Kidney (tissue), 22 donors: ENCODE results near the gene ILK. TPM values are rescaled to one million over a fixed set of nuclear protein-coding genes. Genes with fewer than 3 reads are reported as not detected.

ENCODE experiments used
- DNase-seq, 5 donors: peaks; one replicate each; pipeline ENCODE4 v3.0.0-alpha.2; 2013 to 2020
- FAIRE-seq: peaks from 2 replicates; lab custom pipeline; 2012; peaks lifted over from hg19 to GRCh38; lab: Jason Lieb, UNC
- H3K27ac ChIP-seq, 2 donors: one replicate each; pipeline ENCODE4 v1.7.0; 2013; ENCODE audit warnings: low read depth in 2 of 2, low read length in 2 of 2, inconsistent platforms in 1 of 2
- H3K27me3 ChIP-seq: one replicate; pipeline ENCODE4 v1.7.1; 2013; ENCODE audit warnings: low read length, inconsistent platforms; ENCODE audit not compliant: control insufficient read depth, insufficient read depth
- H3K36me3 ChIP-seq, 3 donors: one replicate each; pipeline versions ENCODE4 v1.7.0 to v1.7.1; 2013; ENCODE audit warnings: low read length in 3 of 3, control low read depth in 1 of 3, inconsistent platforms in 1 of 3; ENCODE audit not compliant: insufficient read depth in 3 of 3, control insufficient read depth in 2 of 3
- H3K4me1 ChIP-seq, 3 donors: one replicate each; pipeline versions ENCODE4 v1.7.0 to v1.7.1; 2013; ENCODE audit warnings: low read length in 3 of 3, inconsistent platforms in 1 of 3, low read depth in 1 of 3; ENCODE audit not compliant: control insufficient read depth in 2 of 3, insufficient read depth in 2 of 3
- H3K4me3 ChIP-seq, 3 donors: one replicate each; pipeline versions ENCODE4 v1.7.0 to v1.8.1; 2013; ENCODE audit warnings: low read length in 3 of 3, control low read depth in 1 of 3, inconsistent platforms in 1 of 3
- H3K9ac ChIP-seq, 3 donors: one replicate each; pipeline versions ENCODE4 v1.7.0 to v1.7.1; 2013; ENCODE audit warnings: low read length in 3 of 3, control low read depth in 1 of 3, inconsistent platforms in 1 of 3
- H3K9me3 ChIP-seq, 3 donors: one replicate each; pipeline versions ENCODE4 v1.7.0 to v1.7.1; 2013; ENCODE audit warnings: low read length in 3 of 3, control low read depth in 1 of 3, inconsistent platforms in 1 of 3; ENCODE audit not compliant: control insufficient read depth in 2 of 3, insufficient read depth in 1 of 3
- CTCF ChIP-seq: IDR thresholded peaks from 3 replicates; pipeline ENCODE4 v1.5.1; 2012; ENCODE audit warnings: mild to moderate bottlenecking, moderate library complexity, borderline replicate concordance; ENCODE audit not compliant: insufficient read depth; ENCODE audit errors: extremely low read depth
- intact Hi-C: fragments of 100-400 bp; cut with DNase I; formaldehyde crosslinking; loops from one replicate; pipeline ENCODE4 v1.11.1; 2022
- long read RNA-seq, 10 donors: library from polyadenylated mRNA in 1 of 10; unstranded in 1 of 10; transcript quantifications; one replicate each; pipeline ENCODE4 v2.0.0 and lab custom pipeline, GENCODE V29; 2021 to 2026
- polyA plus RNA-seq: library from polyadenylated mRNA; stranded (reverse); fragments of 350-450 nt; fragmentation: Illumina TruSeq; extraction: RNeasy Lipid Tissue Mini Kit (QIAGEN cat#74804); gene quantifications from one replicate; pipeline ENCODE4 v1.2.3, GENCODE V29; 2014; ENCODE audit warnings: low read depth, low replicate concordance; ENCODE audit not compliant: insufficient read depth
- total RNA-seq: library from RNA; stranded (reverse); fragmentation: NEBNext Ultra II Directional; extraction: Animal tissue kit (Norgen Biotek cat#: 25700); gene quantifications from one replicate; pipeline ENCODE4 v1.2.1, GENCODE V29; 2021
- donor health status: control.
- donor health status: control.
- donor health status: control.
- donor health status: control.
- donor health status: control.
- donor health status: DM: yes; HTN: yes; CAD: no.
- donor health status: Normal renal cell carcinoma (clear cell type).

The ILK gene
- 170 TPM for total RNA-seq
- 149 TPM for polyA plus RNA-seq
- long read RNA-seq, donor 1, transcript ILK-201 (13 exons, 1,802 nt): minor isoform, 11 of 33 reads
- long read RNA-seq, donor 1, transcript ILK-203 (13 exons, 1,692 nt): major isoform, 19 of 33 reads
- long read RNA-seq, donor 1, partial matches to known transcripts: 0 of 33 reads
- long read RNA-seq, donor 1, other reads (novel, unspliced or antisense): 0 of 33 reads
- long read RNA-seq, donor 2, transcript ILK-201 (13 exons, 1,802 nt): minor isoform, 7 of 41 reads
- long read RNA-seq, donor 2, transcript ILK-203 (13 exons, 1,692 nt): major isoform, 18 of 41 reads
- long read RNA-seq, donor 2, transcript ILK-202 (12 exons, 2,074 nt): minor isoform, 5 of 41 reads
- long read RNA-seq, donor 2, partial matches to known transcripts: 9 of 41 reads
- long read RNA-seq, donor 2, other reads (novel, unspliced or antisense): 0 of 41 reads
- long read RNA-seq, donor 3, transcript ILK-201 (13 exons, 1,802 nt): minor isoform, 6 of 56 reads
- long read RNA-seq, donor 3, transcript ILK-203 (13 exons, 1,692 nt): major isoform, 24 of 56 reads
- long read RNA-seq, donor 3, partial matches to known transcripts: 20 of 56 reads
- long read RNA-seq, donor 3, other reads (novel, unspliced or antisense): 0 of 56 reads
- long read RNA-seq, donor 4, transcript ILK-201 (13 exons, 1,802 nt): minor isoform, 6 of 274 reads
- long read RNA-seq, donor 4, transcript ILK-203 (13 exons, 1,692 nt): major isoform, 30 of 274 reads
- long read RNA-seq, donor 4, transcript ILK-202 (12 exons, 2,074 nt): minor isoform, 6 of 274 reads
- long read RNA-seq, donor 4, partial matches to known transcripts: 55 of 274 reads
- long read RNA-seq, donor 4, other reads (novel, unspliced or antisense): 176 of 274 reads
- long read RNA-seq, donor 5, partial matches to known transcripts: 0 of 4 reads
- long read RNA-seq, donor 5, other reads (novel, unspliced or antisense): 0 of 4 reads
- long read RNA-seq, donor 6, transcript ILK-202 (12 exons, 2,074 nt): minor isoform, 5 of 24 reads
- long read RNA-seq, donor 6, transcript ILK-203 (13 exons, 1,692 nt): major isoform, 14 of 24 reads
- long read RNA-seq, donor 6, partial matches to known transcripts: 0 of 24 reads
- long read RNA-seq, donor 6, other reads (novel, unspliced or antisense): 0 of 24 reads
- long read RNA-seq, donor 7, transcript ILK-201 (13 exons, 1,802 nt): minor isoform, 57 of 233 reads
- long read RNA-seq, donor 7, transcript ILK-202 (12 exons, 2,074 nt): minor isoform, 5 of 233 reads
- long read RNA-seq, donor 7, transcript ILK-203 (13 exons, 1,692 nt): major isoform, 136 of 233 reads
- long read RNA-seq, donor 7, partial matches to known transcripts: 8 of 233 reads
- long read RNA-seq, donor 7, other reads (novel, unspliced or antisense): 22 of 233 reads
- long read RNA-seq, donor 8, transcript ILK-203 (13 exons, 1,692 nt): major isoform, 10 of 36 reads
- long read RNA-seq, donor 8, transcript ILK-201 (13 exons, 1,802 nt): minor isoform, 5 of 36 reads
- long read RNA-seq, donor 8, partial matches to known transcripts: 17 of 36 reads
- long read RNA-seq, donor 8, other reads (novel, unspliced or antisense): 0 of 36 reads
- long read RNA-seq, donor 9, transcript ILK-203 (13 exons, 1,692 nt): major isoform, 21 of 25 reads
- long read RNA-seq, donor 9, partial matches to known transcripts: 0 of 25 reads
- long read RNA-seq, donor 9, other reads (novel, unspliced or antisense): 0 of 25 reads
- long read RNA-seq, donor 10, transcript ILK-203 (13 exons, 1,692 nt): major isoform, 23 of 36 reads
- long read RNA-seq, donor 10, transcript ILK-202 (12 exons, 2,074 nt): minor isoform, 6 of 36 reads
- long read RNA-seq, donor 10, partial matches to known transcripts: 5 of 36 reads
- long read RNA-seq, donor 10, other reads (novel, unspliced or antisense): 0 of 36 reads

- Histone ChIP-seq H3K9me3 (no peaks in the 10 kb centered on the region), H3K4me1 (peaks cover 5 to 45% (median 29%) of the 10 kb centered on the region in 3 donors), H3K27me3 (no peaks in the 10 kb centered on the region), H3K9ac (peak within 1 kb of the TSS; percentile 89 to 98 (median 96)), H3K4me3 (peak within 1 kb of the TSS; percentile 91 to 95 (median 93)), H3K36me3 (peaks cover 8 to 30% (median 24%) of the 10 kb centered on the region in 3 donors), H3K27ac (peak within 1 kb of the TSS; percentile 92 to 97)
- no peak for FAIRE-seq
- peak; percentile 92 to 97 (median 96) for DNase-seq
- intact Hi-C loops: no loop called here
- TF ChIP-seq CTCF: no peak
Observed at GRCh38 chr11:6603287-6604080, at the start of gene ILK, which contains the start of gene RRP8. Gene ILK, plus strand, starts transcription at chr11:6603774. Its CDS starts 498 bp downstream, at chr11:6604272. Gene RRP8, minus strand, starts transcription at chr11:6603616. Its CDS starts 114 bp downstream, at chr11:6603502.

GRCh38 chr11:6554828-6555706 is 48.5 kb upstream of the ILK start:
- Histone ChIP-seq H3K36me3 (no peaks in the 10 kb centered on the region), H3K9me3 (no peaks in the 10 kb centered on the region), H3K9ac (no peak overlapping the region), H3K4me1 (peaks cover 0 to 9% (median 8%) of the 10 kb centered on the region in 3 donors), H3K27ac (no peak overlapping the region), H3K4me3 (no peak overlapping the region), H3K27me3 (no peaks in the 10 kb centered on the region)
- no peak for TF ChIP-seq CTCF
- intact Hi-C loops: no loop called here
- FAIRE-seq: no peak
- no peak for DNase-seq
